Tongue (tissue), 2 donors: ENCODE results near the gene CLSTN2. TPM values are rescaled to one million over a fixed set of nuclear protein-coding genes. Genes with fewer than 3 reads are reported as not detected.

Experiments used
- DNase-seq: peaks from one replicate; pipeline ENCODE4 v3.0.0-alpha.2; 2015
- total RNA-seq: library from RNA; depleted of rRNA; stranded (reverse); fragments of >200 nt; gene quantifications from one replicate; pipeline ENCODE4 v1.2.3, GENCODE V29; 2014

Gene CLSTN2
- total RNA-seq, result 20.1 TPM

- peak; percentile 84 for DNase-seq
Measured at GRCh38 chr3:139935016-139935865, at the start of gene CLSTN2. CLSTN2 (plus strand) TSS chr3:139935185.

GRCh38 chr3:139887431-139887830, 47.6 kb upstream of the CLSTN2 start:
- DNase-seq, result no peak

GRCh38 chr3:139888561-139889140, 46.3 kb upstream of the CLSTN2 start:
- DNase-seq, result no peak

DNA sequence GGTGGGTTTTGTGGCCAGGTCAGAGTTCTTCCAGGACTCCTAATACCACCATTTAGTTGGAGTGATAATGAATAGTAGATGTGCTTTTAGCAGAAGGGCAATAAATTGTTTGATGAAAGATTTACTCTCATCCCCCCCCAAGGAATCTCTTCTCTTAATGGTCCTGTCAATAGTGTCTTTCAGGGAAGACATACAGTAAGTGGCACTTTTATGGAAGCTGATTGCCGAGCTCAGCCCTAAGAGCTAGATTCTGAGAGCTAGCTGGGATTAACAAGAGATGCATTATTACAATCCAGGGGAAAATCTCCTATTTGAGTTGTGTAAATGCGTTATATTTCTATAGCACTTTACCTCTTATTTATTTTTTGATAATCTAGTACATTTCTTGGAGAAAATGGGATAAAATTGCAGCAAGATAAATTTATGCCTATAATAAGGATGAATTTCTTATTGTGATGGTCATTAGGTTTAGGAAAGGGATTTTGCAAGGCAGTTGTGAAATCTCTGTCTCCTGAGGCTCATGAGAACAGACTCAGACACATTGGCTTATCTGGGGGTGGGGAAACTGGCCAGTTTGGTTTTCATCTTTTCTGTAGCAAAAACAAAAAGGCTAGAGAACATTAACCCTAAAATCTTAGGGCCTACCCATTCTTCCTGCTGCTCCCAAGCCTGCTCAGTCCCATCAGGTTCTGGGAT, 41.6 kb upstream of the CLSTN2 start:
- no peak for DNase-seq

- DNase-seq, result no peak
Measured at GRCh38 chr3:139893963-139894642, 40.9 kb upstream of the CLSTN2 start.

- DNase-seq, result no peak
Measured at GRCh38 chr3:139894643-139894989, 40.4 kb upstream of the CLSTN2 start.

GRCh38 chr3:139897759-139898158, 37.2 kb upstream of the CLSTN2 start:
- DNase-seq, result no peak

- peak; percentile 13 for DNase-seq
Measured at GRCh38 chr3:139906418-139906817, 28.6 kb upstream of the CLSTN2 start.

- no peak for DNase-seq
Measured at GRCh38 chr3:139909811-139910210, 25.2 kb upstream of the CLSTN2 start.

DNA sequence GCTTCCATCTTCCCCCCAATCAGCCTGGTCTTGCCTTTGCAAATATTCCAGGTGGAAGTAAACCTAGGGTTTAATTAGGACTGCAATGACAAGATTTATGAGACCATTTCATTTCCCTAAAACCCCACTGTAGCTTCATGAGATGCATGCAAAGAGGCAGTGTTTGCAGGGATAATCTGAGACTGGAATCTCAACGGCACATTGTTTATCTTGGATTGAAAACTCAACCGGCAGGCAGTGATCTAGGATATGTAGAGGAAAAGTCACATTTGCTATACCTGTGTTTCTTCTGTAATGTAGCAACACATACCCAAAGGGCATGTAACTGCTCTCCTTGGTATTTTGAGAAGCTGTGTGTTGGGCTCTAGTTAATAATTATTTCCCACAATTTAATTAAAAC, 18.7 kb upstream of the CLSTN2 start:
- DNase-seq, result no peak

GRCh38 chr3:139917226-139917785, 17.7 kb upstream of the CLSTN2 start:
- DNase-seq, result no peak

GRCh38 chr3:139928708-139929505, 6.1 kb upstream of the CLSTN2 start:
- no peak for DNase-seq

- no peak for DNase-seq
Measured at GRCh38 chr3:139930211-139930610, 4.8 kb upstream of the CLSTN2 start.

GRCh38 chr3:139933766-139934165, 1.2 kb upstream of the CLSTN2 start:
- DNase-seq, result no peak

- peak; percentile 80 for DNase-seq
Measured at GRCh38 chr3:139934613-139935015, 371 bp upstream of the CLSTN2 start.

- DNase-seq, result peak; percentile 74
Measured at GRCh38 chr3:139935866-139936817, 1.2 kb downstream of the CLSTN2 start.

GRCh38 chr3:139937674-139938279, 2.8 kb downstream of the CLSTN2 start:
- DNase-seq, result peak; percentile 81

- no peak for DNase-seq
Measured at GRCh38 chr3:139939681-139940190, 4.8 kb downstream of the CLSTN2 start.

GRCh38 chr3:139940622-139941021, 5.6 kb downstream of the CLSTN2 start:
- no peak for DNase-seq

- no peak for DNase-seq
Measured at GRCh38 chr3:139941580-139941979, 6.6 kb downstream of the CLSTN2 start.
